HCT116 (cell line): ENCODE results near the gene NHLRC3. TPM values are rescaled to one million over a fixed set of nuclear protein-coding genes. Genes with fewer than 3 reads are reported as not detected.
A peak's percentile ranks its signal among the peaks of the same experiment; 100 is the strongest.

ENCODE experiments used
- ATAC-seq: fragments of 200-7000 bp; cut with Tn5 transposase; 2 replicates; pipeline ENCODE4 v1.9.1; 2020; ENCODE audit warnings: mild to moderate bottlenecking, moderate library complexity
- BruUV-seq: library from RNA; stranded (reverse); fragments of 400-500 nt; replicated peaks from 2 replicates; lab custom pipeline; 2021; lab: Mats Ljungman, UMichigan
- CTCF ChIA-PET: fragments of 300-600 bp; sonication (Branson Sonifier 250); formaldehyde crosslinking; loops from one replicate; lab custom pipeline; 2021; ENCODE audit warnings: antibody characterized with exemption; lab: Charles Lee
- POLR2A ChIA-PET: fragments of 300-600, 350-600 bp; sonication (Branson Sonifier 250); formaldehyde crosslinking; loops from one replicate; lab custom pipeline; 2021; ENCODE audit warnings: antibody characterized with exemption; lab: Charles Lee
- RAD21 ChIA-PET, 2 experiments: fragments of 300-600 bp; sonication (Branson Sonifier 250); formaldehyde crosslinking; loops; one replicate each; lab custom pipeline; 2023; ENCODE audit warnings: low total read pairs in 2 of 2; ENCODE audit not compliant: uncharacterized antibody in 2 of 2, unreplicated experiment in 2 of 2, low non-redundant PET in 1 of 2; lab: Charles Lee
- DNase-seq: peaks from one replicate; pipeline ENCODE4 v3.0.0-alpha.2; 2010; ENCODE audit warnings: low read depth, low spot score
- H2AFZ ChIP-seq: fragments of 200-600 bp; shearing (Covaris generic), sonication (generic); 2 replicates; pipeline ENCODE4 v1.6.1; 2017; ENCODE audit warnings: low read depth, mixed run types, mixed read lengths, antibody characterized with exemption, low read length; ENCODE audit not compliant: poor library complexity, severe bottlenecking
- H3K27ac ChIP-seq: 2 replicates; pipeline ENCODE4 v1.5.1; 2012; ENCODE audit warnings: low read depth, low read length
- H3K27me3 ChIP-seq: fragments of 200-600 bp; sonication (generic); 2 replicates; pipeline ENCODE4 v1.6.1; 2016; ENCODE audit warnings: mixed run types, low read length, mixed read lengths; ENCODE audit not compliant: insufficient read depth
- H3K36me3 ChIP-seq, 2 experiments: fragments of 200-500 bp in 1 of 2; fragments of 200-600 bp in 1 of 2; sonication (Bioruptor generic) in 1 of 2; sonication (generic) in 1 of 2; 2 replicates each; pipeline versions ENCODE4 v1.5.1 to v1.6.1; 2014 to 2016; ENCODE audit warnings: low read length in 2 of 2, inconsistent platforms in 1 of 2, mixed read lengths in 1 of 2, mixed run types in 1 of 2; ENCODE audit not compliant: insufficient read depth in 2 of 2, control insufficient read depth in 1 of 2
- H3K4me1 ChIP-seq, 2 experiments: fragments of 200-600 bp in 1 of 2; sonication (generic) in 1 of 2; 2 replicates each; pipeline versions ENCODE4 v1.5.1 to v1.6.1; 2012 to 2017; ENCODE audit warnings: low read length in 2 of 2, inconsistent platforms in 1 of 2, mild to moderate bottlenecking in 1 of 2, mixed read lengths in 1 of 2, mixed run types in 1 of 2, moderate library complexity in 1 of 2; ENCODE audit not compliant: insufficient read depth in 2 of 2, control insufficient read depth in 1 of 2
- H3K4me2 ChIP-seq: fragments of 200-600 bp; sonication (generic); 2 replicates; pipeline ENCODE4 v1.6.1; 2017; ENCODE audit warnings: mixed run types, low read length, mixed read lengths
- H3K4me3 ChIP-seq, 2 experiments: fragments of 200-600 bp in 1 of 2; sonication (generic) in 1 of 2; replicated peaks in 1 of 2; 2 replicates each; pipeline ENCODE4 v1.5.1; 2011 to 2016; ENCODE audit warnings: low read length in 2 of 2, control low read depth in 1 of 2, low read depth in 1 of 2, mild to moderate bottlenecking in 1 of 2, mixed read lengths in 1 of 2, mixed run types in 1 of 2
- H3K79me2 ChIP-seq: fragments of 200-600 bp; sonication (generic); 2 replicates; pipeline ENCODE4 v1.6.1; 2017; ENCODE audit warnings: mild to moderate bottlenecking, mixed run types, low read length, moderate library complexity, mixed read lengths; ENCODE audit not compliant: insufficient read depth
- H3K9ac ChIP-seq: fragments of 200-600 bp; sonication (generic); 2 replicates; pipeline ENCODE4 v1.6.1; 2016; ENCODE audit warnings: low read length, mixed read lengths
- H3K9me2 ChIP-seq: fragments of 200-600 bp; sonication (generic), shearing (Covaris generic); 2 replicates; pipeline ENCODE4 v1.6.1; 2017; ENCODE audit warnings: mixed run types, mild to moderate bottlenecking, moderate library complexity; ENCODE audit not compliant: insufficient read depth
- H3K9me3 ChIP-seq, 2 experiments: fragments of 200-500 bp in 1 of 2; fragments of 200-600 bp in 1 of 2; sonication (Bioruptor generic) in 1 of 2; sonication (generic) in 1 of 2; 2 replicates each; pipeline ENCODE4 v1.6.1; 2014 to 2017; ENCODE audit warnings: low read length in 2 of 2, mixed read lengths in 2 of 2, inconsistent platforms in 1 of 2, low read depth in 1 of 2, mild to moderate bottlenecking in 1 of 2, mixed run types in 1 of 2, moderate library complexity in 1 of 2; ENCODE audit not compliant: control insufficient read depth in 1 of 2, insufficient read depth in 1 of 2
- H4K20me1 ChIP-seq: fragments of 200-600 bp; sonication (generic), shearing (Covaris generic); 2 replicates; pipeline ENCODE4 v1.6.1; 2017; ENCODE audit warnings: mixed run types, mild to moderate bottlenecking, moderate library complexity; ENCODE audit not compliant: insufficient read depth
- ATF3 ChIP-seq: IDR thresholded peaks from 2 replicates; pipeline ENCODE4 v1.6.1; 2012
- CBX3 ChIP-seq: IDR thresholded peaks from 2 replicates; pipeline ENCODE4 v1.6.1; 2012; ENCODE audit warnings: low read depth
- ELF1 ChIP-seq: IDR thresholded peaks from 2 replicates; pipeline ENCODE4 v1.6.1; 2012; ENCODE audit warnings: low read depth, borderline replicate concordance
- EZH2 ChIP-seq: fragments of 200-600 bp; sonication (generic); IDR thresholded peaks from 2 replicates; pipeline ENCODE4 v1.6.1; 2017; ENCODE audit warnings: antibody characterized with exemption, mixed run types
- FOSL1 ChIP-seq: IDR thresholded peaks from 2 replicates; pipeline ENCODE4 v1.6.1; 2012; ENCODE audit warnings: low read depth
- JUND ChIP-seq: IDR thresholded peaks from 2 replicates; pipeline ENCODE4 v1.6.1; 2012
- POLR2AphosphoS5 ChIP-seq: IDR thresholded peaks from 2 replicates; pipeline ENCODE4 v1.6.1; 2011; ENCODE audit warnings: mild to moderate bottlenecking, low read depth, low read length, moderate library complexity
- RAD21 ChIP-seq: IDR thresholded peaks from 2 replicates; pipeline ENCODE4 v1.6.1; 2012; ENCODE audit warnings: low read depth, mild to moderate bottlenecking
- SIN3A ChIP-seq: IDR thresholded peaks from 2 replicates; pipeline ENCODE4 v1.6.1; 2012; ENCODE audit warnings: low read depth
- ZFX ChIP-seq: fragments of 450-650 bp; IDR thresholded peaks from 2 replicates; pipeline ENCODE4 v1.6.1; 2017
- ZNF274 ChIP-seq: fragments of 200-500 bp; sonication (Bioruptor generic); IDR thresholded peaks from 2 replicates; pipeline ENCODE4 v1.6.1; 2014; ENCODE audit warnings: mild to moderate bottlenecking, low read depth, low read length, inconsistent platforms
- intact Hi-C: fragments of 100-400 bp; cut with micrococcal nuclease; formaldehyde crosslinking; loops from 2 replicates; pipeline ENCODE4 v1.10.0; 2022
- total RNA-seq: library from RNA; stranded (reverse); gene quantifications from one replicate; pipeline ENCODE4 v1.2.1, GENCODE V29; 2021; ENCODE audit not compliant: unreplicated experiment

The NHLRC3 gene
- total RNA-seq, 1 experiment from 2014 or later = 7.2 TPM

GRCh38 chr13:39035799-39036198, 2.5 kb upstream of the NHLRC3 start (continued):
- TF ChIP-seq SIN3A (no peak), ELF1 (no peak), CBX3 (no peak), ZNF274 (no peak), ATF3 (no peak), RAD21 (no peak)
- TF ChIP-seq, all 23 proteins: peak for 0

- Histone ChIP-seq H3K36me3 (no peaks in the 10 kb centered on the region), H3K27ac (no peak overlapping the region), H3K9me3 (no peaks in the 10 kb centered on the region), H3K4me3 (peak overlapping the region; percentile 89 to 90), H3K9me2 (no peaks in the 10 kb centered on the region), H2AFZ (no peak overlapping the region), H3K4me2 (peak overlapping the region; percentile 99), H4K20me1 (no peaks in the 10 kb centered on the region), H3K27me3 (no peaks in the 10 kb centered on the region), H3K9ac (peak overlapping the region; percentile 73), H3K79me2 (peaks cover 67% of the 10 kb centered on the region), H3K4me1 (peaks cover 0 to 26% of the 10 kb centered on the region in 2 experiments; a peak in 3 of 4 replicates)
- no TSS peak for BruUV-seq
- ChIA-PET RAD21 (no interaction called here), CTCF (no interaction called here), POLR2A (no interaction called here)
- ATAC-seq = no peak
- intact Hi-C loops = no loop called here
- DNase-seq = no peak
- no peak for TF ChIP-seq CBX3
- TF ChIP-seq FOSL1 = no peak
- no peak for TF ChIP-seq JUND
These were observed 2.0 kb upstream of the NHLRC3 start for GRCh38 chr13:39036212-39036611.

- TF ChIP-seq ATF3 = no peak
- peak; percentile 57 for TF ChIP-seq POLR2AphosphoS5
- TF ChIP-seq EZH2 = no peak
- peak; percentile 78 for TF ChIP-seq ZFX
- Histone ChIP-seq H3K9me2 (no peaks in the 10 kb centered on the region), H3K79me2 (peaks cover 54% of the 10 kb centered on the region), H3K9ac (peak overlapping the region; percentile 73), H4K20me1 (no peaks in the 10 kb centered on the region), H3K27me3 (no peaks in the 10 kb centered on the region), H2AFZ (no peak overlapping the region), H3K9me3 (no peaks in the 10 kb centered on the region), H3K4me1 (peaks cover 0 to 26% of the 10 kb centered on the region in 2 experiments; a peak in 3 of 4 replicates), H3K4me2 (peak overlapping the region; percentile 99), H3K4me3 (peak overlapping the region; percentile 89 to 90), H3K36me3 (no peaks in the 10 kb centered on the region), H3K27ac (peak overlapping the region; percentile 71)
- ChIA-PET CTCF (interaction anchor here (1.8 kb wide), 1 partner anchor 14 kb away, joined by 4 read pairs; no protein-coding TSS in a partner anchor), RAD21 (no interaction called here), POLR2A (interaction anchor here (0.9 kb wide), 1 partner anchor 9 kb away, joined by 4 read pairs; no protein-coding TSS in a partner anchor)
- no TSS peak for BruUV-seq
- intact Hi-C loops = no loop called here
- no peak for DNase-seq
- ATAC-seq = peak; percentile 60
These were observed 811 bp upstream of the NHLRC3 start for GRCh38 chr13:39037410-39037879.
